ENCODE measurements around the gene HIPK4.

DNA sequence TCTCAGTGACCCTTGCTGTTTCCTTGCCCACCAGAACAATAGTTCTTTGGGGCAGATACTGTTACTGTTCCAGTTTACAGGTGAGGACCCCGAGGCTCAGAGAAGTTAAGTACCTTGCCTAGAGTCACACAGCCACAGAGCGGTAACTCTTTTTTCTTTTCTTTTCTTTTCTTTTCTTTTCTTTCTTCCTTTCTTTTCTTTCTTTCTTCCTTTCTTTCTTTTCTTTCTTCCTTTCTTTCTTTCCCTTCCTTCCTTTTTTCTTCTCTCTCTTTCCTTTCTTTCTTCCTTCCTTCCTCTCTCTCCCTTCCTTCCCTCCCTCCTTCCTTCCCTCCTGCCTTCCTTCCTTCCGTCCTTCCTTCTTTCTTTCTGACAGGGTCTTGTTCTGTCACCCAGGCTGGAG is 28.1 kb upstream of the HIPK4 start:
- no peak for TF ChIP-seq EZH2 (IDR thresholded peaks at IDR 0.05; ENCODE audit: insufficient read depth, poor library complexity, severe bottlenecking)
- no peak for TF ChIP-seq EZH2phosphoT487 (IDR thresholded peaks at IDR 0.05; ENCODE audit: insufficient read depth, low read depth)
